Fibroblast of lung (primary cell): ENCODE measurements around the gene CARS2. TPM values are rescaled to one million over a fixed set of nuclear protein-coding genes. Genes with fewer than 3 reads are reported as not detected.

Experiments
- DNase-seq, 2 donors: peaks; one replicate each; pipeline versions ENCODE4 v3.0.0 to v3.0.0-alpha.2; 2010; ENCODE audit warnings: low read depth in 2 of 2
- H2AFZ ChIP-seq: 2 replicates; pipeline ENCODE4 v1.5.1; 2012; ENCODE audit warnings: low read length, control low read depth, inconsistent platforms
- H3K27ac ChIP-seq: 2 replicates; pipeline ENCODE4 v1.5.1; 2011; ENCODE audit warnings: low read length, control low read depth; ENCODE audit not compliant: insufficient read depth
- H3K27me3 ChIP-seq: 2 replicates; pipeline ENCODE4 v1.5.1; 2011; ENCODE audit warnings: mild to moderate bottlenecking, low read length; ENCODE audit not compliant: control insufficient read depth, insufficient read depth
- H3K36me3 ChIP-seq: 2 replicates; pipeline ENCODE4 v1.5.1; 2011; ENCODE audit warnings: low read length; ENCODE audit not compliant: control insufficient read depth, insufficient read depth
- H3K4me1 ChIP-seq: 2 replicates; pipeline ENCODE4 v1.5.1; 2011; ENCODE audit warnings: low read length; ENCODE audit not compliant: control insufficient read depth, insufficient read depth; ENCODE audit errors: extremely low read depth
- H3K4me2 ChIP-seq: 2 replicates; pipeline ENCODE4 v1.5.1; 2011; ENCODE audit warnings: low read length, control low read depth; ENCODE audit not compliant: insufficient read depth; ENCODE audit errors: extremely low read depth
- H3K4me3 ChIP-seq, 4 experiments: fragments of 200-600 bp in 1 of 4; sonication (generic) in 1 of 4; replicated peaks in 1 of 4; 2 replicates each; pipeline ENCODE4 v1.5.1; 2011 to 2016; ENCODE audit warnings: low read length in 4 of 4, low read depth in 3 of 4, mild to moderate bottlenecking in 3 of 4, control low read depth in 2 of 4, inconsistent platforms in 1 of 4, mixed read lengths in 1 of 4; ENCODE audit not compliant: insufficient read depth in 1 of 4; ENCODE audit errors: control extremely low read depth in 1 of 4
- H3K79me2 ChIP-seq: 2 replicates; pipeline ENCODE4 v1.5.1; 2012; ENCODE audit warnings: mild to moderate bottlenecking, low read length, inconsistent platforms; ENCODE audit not compliant: control insufficient read depth, insufficient read depth
- H3K9ac ChIP-seq: 2 replicates; pipeline ENCODE4 v1.5.1; 2011; ENCODE audit warnings: mild to moderate bottlenecking, low read length, control low read depth; ENCODE audit not compliant: insufficient read depth
- H3K9me3 ChIP-seq: 2 replicates; pipeline ENCODE4 v1.5.1; 2012; ENCODE audit warnings: low read depth, low read length; ENCODE audit not compliant: control insufficient read depth, insufficient read depth
- H4K20me1 ChIP-seq: 2 replicates; pipeline ENCODE4 v1.5.1; 2011; ENCODE audit warnings: low read length; ENCODE audit not compliant: control insufficient read depth, insufficient read depth; ENCODE audit errors: extremely low read depth
- CTCF ChIP-seq, 2 donors: IDR thresholded peaks in 1 of 2; conservative IDR thresholded peaks in 1 of 2; 1 replicate in 1 of 2; 2 replicates in 1 of 2; pipeline ENCODE4 v1.5.1; 2011 to 2012; ENCODE audit warnings: low read length in 2 of 2, control low read depth in 1 of 2, inconsistent platforms in 1 of 2, low read depth in 1 of 2, mild to moderate bottlenecking in 1 of 2
- EZH2 ChIP-seq: IDR thresholded peaks from 2 replicates; pipeline ENCODE4 v1.5.1; 2012; ENCODE audit warnings: low read length, control low read depth, mild to moderate bottlenecking; ENCODE audit errors: missing control alignments
- polyA plus RNA-seq, 2 donors: library from polyadenylated mRNA; depleted of rRNA in 1 of 2; stranded (reverse) in 1 of 2; unstranded in 1 of 2; fragments of >200 nt; gene quantifications; 2 replicates each; pipeline ENCODE4 v1.2.1, GENCODE V29; 2011 to 2012; ENCODE audit warnings: missing spikeins in 1 of 2
- total RNA-seq: library from RNA; depleted of rRNA; stranded (reverse); fragments of >200 nt; gene quantifications from 2 replicates; pipeline ENCODE4 v1.2.1, GENCODE V29; 2014

CARS2 gene
- total and polyA plus RNA-seq, 2 donors (not counting 1 experiment from before 2014, with no cell fraction given): 64.7 to 127 TPM

- TF ChIP-seq CTCF (conservative IDR thresholded peaks at IDR 0.05 in 1 of 2, IDR thresholded peaks at IDR 0.05 in 1 of 2; ENCODE audit: low read depth in 1 of 2, low read length in 2 of 2) (no peak), EZH2 (no peak)
- Histone ChIP-seq H3K27ac (no peak overlapping the region), H3K4me2 (no peak overlapping the region), H3K9ac (no peak overlapping the region), H2AFZ (no peak overlapping the region), H3K9me3 (no peaks in the 10 kb centered on the region), H3K79me2 (peaks cover 7% of the 10 kb centered on the region), H3K36me3 (peaks cover 55% of the 10 kb centered on the region), H3K4me1 (peaks cover 8% of the 10 kb centered on the region), H3K27me3 (no peaks in the 10 kb centered on the region), H3K4me3 (no peak overlapping the region), H4K20me1 (peaks cover 1% of the 10 kb centered on the region)
- DNase-seq: no peak
Observed at GRCh38 chr13:110638814-110639806, 66.8 kb downstream of the CARS2 start.

- H3K9me3 ChIP-seq: no peaks in the 10 kb centered on the region
- H3K27me3 ChIP-seq: no peaks in the 10 kb centered on the region
- H3K4me2 ChIP-seq: no peak overlapping the region
- peaks cover 1% of the 10 kb centered on the region for H4K20me1 ChIP-seq
- H2AFZ ChIP-seq: no peak overlapping the region
- no peak overlapping the region for H3K27ac ChIP-seq
- no peak for TF ChIP-seq CTCF (conservative IDR thresholded peaks at IDR 0.05 in 1 of 2, IDR thresholded peaks at IDR 0.05 in 1 of 2; ENCODE audit: low read depth in 1 of 2, low read length in 2 of 2)
- no peak for TF ChIP-seq EZH2
- DNase-seq: no peak
- H3K79me2 ChIP-seq: peaks cover 7% of the 10 kb centered on the region
- peaks cover 8% of the 10 kb centered on the region for H3K4me1 ChIP-seq
- no peak overlapping the region for H3K4me3 ChIP-seq
- H3K36me3 ChIP-seq: peaks cover 49% of the 10 kb centered on the region
- no peak overlapping the region for H3K9ac ChIP-seq
Observed at GRCh38 chr13:110638257-110638656, 67.7 kb downstream of the CARS2 start.

GRCh38 chr13:110637747-110638146, 68.2 kb downstream of the CARS2 start:
- no peak overlapping the region for H3K4me3 ChIP-seq
- no peak for DNase-seq
- peaks cover 8% of the 10 kb centered on the region for H3K4me1 ChIP-seq
- peaks cover 48% of the 10 kb centered on the region for H3K36me3 ChIP-seq
- no peaks in the 10 kb centered on the region for H3K27me3 ChIP-seq
- peaks cover 7% of the 10 kb centered on the region for H3K79me2 ChIP-seq
- TF ChIP-seq EZH2 (no peak), CTCF (conservative IDR thresholded peaks at IDR 0.05 in 1 of 2, IDR thresholded peaks at IDR 0.05 in 1 of 2; ENCODE audit: low read depth in 1 of 2, low read length in 2 of 2) (no peak)
- H3K4me2 ChIP-seq: no peak overlapping the region
- H4K20me1 ChIP-seq: peaks cover 1% of the 10 kb centered on the region
- no peak overlapping the region for H2AFZ ChIP-seq
- H3K9ac ChIP-seq: no peak overlapping the region
- no peaks in the 10 kb centered on the region for H3K9me3 ChIP-seq
- no peak overlapping the region for H3K27ac ChIP-seq
